PFSK-1 (cell line): ENCODE measurements around the gene EP400.

Source experiments
- FOXP2 ChIP-seq: optimal IDR thresholded peaks from 2 replicates; pipeline ENCODE3; 2011; ENCODE audit warnings: borderline replicate concordance, control low read depth, inconsistent platforms; ENCODE audit not compliant: insufficient read depth; ENCODE audit errors: extremely low read length, extremely low read depth
- POLR2AphosphoS5 ChIP-seq: IDR thresholded peaks from 2 replicates; pipeline ENCODE4 v1.6.1; 2012; ENCODE audit warnings: low read depth, mild to moderate bottlenecking, control low read depth, low read length, moderate library complexity
- SIN3A ChIP-seq: IDR thresholded peaks from 2 replicates; pipeline ENCODE4 v1.6.1; 2012; ENCODE audit warnings: mild to moderate bottlenecking, low read length, moderate library complexity, borderline replicate concordance; ENCODE audit not compliant: insufficient read depth
- TAF1 ChIP-seq: IDR thresholded peaks from 2 replicates; pipeline ENCODE4 v1.6.1; 2012; ENCODE audit warnings: low read length, control low read depth, borderline replicate concordance; ENCODE audit not compliant: insufficient read depth
- TF ChIP-seq, protein P1 (sequence below), 2 experiments: IDR thresholded peaks; 2 replicates each; pipeline versions ENCODE4 v1.6.1 to v1.8.0; 2011 to 2012; ENCODE audit warnings: low read depth in 2 of 2, low read length in 2 of 2, control low read depth in 1 of 2, inconsistent platforms in 1 of 2, mild to moderate bottlenecking in 1 of 2, moderate library complexity in 1 of 2; ENCODE audit not compliant: insufficient read depth in 1 of 2

The EP400 gene

GRCh38 chr12:132102297-132102696 is 152.6 kb downstream of the EP400 start:
- TF ChIP-seq TAF1 (no peak), SIN3A (no peak), FOXP2 (no peak), POLR2AphosphoS5 (no peak)
- TF ChIP-seq, protein P1, sequence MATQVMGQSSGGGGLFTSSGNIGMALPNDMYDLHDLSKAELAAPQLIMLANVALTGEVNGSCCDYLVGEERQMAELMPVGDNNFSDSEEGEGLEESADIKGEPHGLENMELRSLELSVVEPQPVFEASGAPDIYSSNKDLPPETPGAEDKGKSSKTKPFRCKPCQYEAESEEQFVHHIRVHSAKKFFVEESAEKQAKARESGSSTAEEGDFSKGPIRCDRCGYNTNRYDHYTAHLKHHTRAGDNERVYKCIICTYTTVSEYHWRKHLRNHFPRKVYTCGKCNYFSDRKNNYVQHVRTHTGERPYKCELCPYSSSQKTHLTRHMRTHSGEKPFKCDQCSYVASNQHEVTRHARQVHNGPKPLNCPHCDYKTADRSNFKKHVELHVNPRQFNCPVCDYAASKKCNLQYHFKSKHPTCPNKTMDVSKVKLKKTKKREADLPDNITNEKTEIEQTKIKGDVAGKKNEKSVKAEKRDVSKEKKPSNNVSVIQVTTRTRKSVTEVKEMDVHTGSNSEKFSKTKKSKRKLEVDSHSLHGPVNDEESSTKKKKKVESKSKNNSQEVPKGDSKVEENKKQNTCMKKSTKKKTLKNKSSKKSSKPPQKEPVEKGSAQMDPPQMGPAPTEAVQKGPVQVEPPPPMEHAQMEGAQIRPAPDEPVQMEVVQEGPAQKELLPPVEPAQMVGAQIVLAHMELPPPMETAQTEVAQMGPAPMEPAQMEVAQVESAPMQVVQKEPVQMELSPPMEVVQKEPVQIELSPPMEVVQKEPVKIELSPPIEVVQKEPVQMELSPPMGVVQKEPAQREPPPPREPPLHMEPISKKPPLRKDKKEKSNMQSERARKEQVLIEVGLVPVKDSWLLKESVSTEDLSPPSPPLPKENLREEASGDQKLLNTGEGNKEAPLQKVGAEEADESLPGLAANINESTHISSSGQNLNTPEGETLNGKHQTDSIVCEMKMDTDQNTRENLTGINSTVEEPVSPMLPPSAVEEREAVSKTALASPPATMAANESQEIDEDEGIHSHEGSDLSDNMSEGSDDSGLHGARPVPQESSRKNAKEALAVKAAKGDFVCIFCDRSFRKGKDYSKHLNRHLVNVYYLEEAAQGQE (IDR thresholded peaks at IDR 0.05; ENCODE audit: insufficient read depth in 1 of 2, low read depth in 2 of 2, low read length in 2 of 2): no peak

DNA sequence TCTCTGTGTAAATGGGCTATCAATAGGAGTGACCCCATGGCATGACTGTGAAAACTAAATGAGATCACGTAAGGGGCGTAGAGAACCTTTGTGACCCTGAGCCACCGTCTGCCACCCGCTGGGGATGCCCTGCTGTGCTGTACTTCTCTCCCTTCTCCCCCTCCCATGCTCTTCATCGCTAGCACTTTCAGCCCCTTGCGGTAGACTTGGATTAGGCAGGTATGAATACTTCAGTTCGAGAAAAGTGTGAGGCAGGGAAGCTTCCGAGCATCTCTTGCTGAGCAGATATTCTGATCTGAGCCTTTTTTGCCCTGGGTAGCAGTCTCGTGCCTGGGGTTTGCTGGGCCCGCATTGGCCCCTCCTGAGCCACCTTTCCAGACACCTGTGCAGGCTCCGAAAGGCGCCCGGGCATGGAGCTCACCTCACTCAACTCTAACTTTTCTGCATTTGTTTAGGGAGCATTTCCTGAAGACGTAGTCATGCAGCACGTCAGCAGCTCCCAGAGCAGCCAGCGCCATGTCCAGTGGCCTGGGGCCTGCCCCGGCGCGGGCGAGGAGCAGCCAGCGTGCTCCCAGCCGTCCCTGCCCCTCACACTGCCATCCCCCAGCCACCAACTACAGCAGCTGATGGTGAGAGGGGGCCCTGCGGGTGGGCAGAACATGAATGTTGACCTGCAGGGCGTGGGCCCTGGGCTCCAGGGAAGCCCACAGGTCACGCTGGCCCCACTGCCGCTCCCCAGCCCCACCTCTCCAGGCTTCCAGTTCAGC is 154.0 kb downstream of the EP400 start:
- TF ChIP-seq SIN3A: no peak
- no peak for TF ChIP-seq POLR2AphosphoS5
- TF ChIP-seq, protein P1 (IDR thresholded peaks at IDR 0.05; ENCODE audit: insufficient read depth in 1 of 2, low read depth in 2 of 2, low read length in 2 of 2): no peak
- TF ChIP-seq TAF1: no peak
- no peak for TF ChIP-seq FOXP2

- TF ChIP-seq FOXP2 (no peak), TAF1 (no peak), SIN3A (no peak), POLR2AphosphoS5 (no peak)
- TF ChIP-seq, protein P1 (IDR thresholded peaks at IDR 0.05; ENCODE audit: insufficient read depth in 1 of 2, low read depth in 2 of 2, low read length in 2 of 2): no peak
These were observed 155.7 kb downstream of the EP400 start for GRCh38 chr12:132105467-132105866.

GRCh38 chr12:132106921-132107320 is 157.2 kb downstream of the EP400 start:
- TF ChIP-seq, protein P1 (IDR thresholded peaks at IDR 0.05; ENCODE audit: insufficient read depth in 1 of 2, low read depth in 2 of 2, low read length in 2 of 2): no peak
- TF ChIP-seq SIN3A (no peak), FOXP2 (no peak), POLR2AphosphoS5 (no peak), TAF1 (no peak)
